Small intestine (tissue), 7 donors: Measurements from ENCODE around the gene TOR2A. TPM values are rescaled to one million over a fixed set of nuclear protein-coding genes. Genes with fewer than 3 reads are reported as not detected.
A peak's percentile ranks its signal among the peaks of the same experiment; 100 is the strongest.

Source experiments
- DNase-seq, 2 donors: peaks; one replicate each; pipeline versions ENCODE4 v3.0.0 to v3.0.0-alpha.2; 2013
- FAIRE-seq: peaks from 2 replicates; lab custom pipeline; 2012; peaks lifted over from hg19 to GRCh38; lab: Jason Lieb, UNC
- H3K27ac ChIP-seq, 3 donors: one replicate each; pipeline ENCODE4 v1.5.1; 2013; ENCODE audit warnings: low read length in 2 of 3, mild to moderate bottlenecking in 2 of 3, control low read depth in 1 of 3, inconsistent platforms in 1 of 3, low read depth in 1 of 3, moderate library complexity in 1 of 3
- H3K27me3 ChIP-seq, 3 donors: one replicate each; pipeline ENCODE4 v1.6.1; 2013; ENCODE audit warnings: low read length in 3 of 3, inconsistent platforms in 1 of 3; ENCODE audit not compliant: control insufficient read depth in 3 of 3, insufficient read depth in 3 of 3
- H3K36me3 ChIP-seq, 3 donors: one replicate each; pipeline ENCODE4 v1.6.1; 2013; ENCODE audit warnings: low read length in 3 of 3, inconsistent platforms in 1 of 3, low read depth in 1 of 3, mild to moderate bottlenecking in 1 of 3, moderate library complexity in 1 of 3; ENCODE audit not compliant: control insufficient read depth in 3 of 3, insufficient read depth in 2 of 3
- H3K4me1 ChIP-seq, 3 donors: one replicate each; pipeline ENCODE4 v1.6.1; 2013; ENCODE audit warnings: low read length in 2 of 3, inconsistent platforms in 1 of 3, low read depth in 1 of 3, mild to moderate bottlenecking in 1 of 3, moderate library complexity in 1 of 3; ENCODE audit not compliant: control insufficient read depth in 3 of 3, insufficient read depth in 2 of 3
- H3K4me3 ChIP-seq, 3 donors: one replicate each; pipeline ENCODE4 v1.5.1; 2013; ENCODE audit warnings: low read length in 3 of 3, control low read depth in 1 of 3, inconsistent platforms in 1 of 3, low read depth in 1 of 3, mild to moderate bottlenecking in 1 of 3, moderate library complexity in 1 of 3
- H3K9me3 ChIP-seq, 2 donors: one replicate each; pipeline ENCODE4 v1.6.1; 2013; ENCODE audit warnings: low read depth in 1 of 2, low read length in 1 of 2; ENCODE audit not compliant: control insufficient read depth in 2 of 2, insufficient read depth in 1 of 2
- WGBS, 3 donors: extraction: QIAGEN DNeasy Blood & Tissue Kit; methylation state at CpG; one replicate each; pipeline ENCODE4 v1.1.7; 2013; 5-methylcytosine and 5-hydroxymethylcytosine counted together
- polyA plus RNA-seq, 4 donors: library from polyadenylated mRNA; stranded (reverse) in 3 of 4; unstranded in 1 of 4; fragments of 200-250 nt in 3 of 4; fragments of 120-200 nt in 1 of 4; gene quantifications; one replicate each; pipeline versions ENCODE4 v1.2.1 to v1.2.3, GENCODE V29; 2013
- donor health status: healthy with polysubstance abuse.
- donor health status: control.
- donor health status: control.
- donor health status: Bipolar disorder and iron deficiency.
- donor health status: healthy.

The TOR2A gene
- polyA plus RNA-seq, 4 donors = 13.2 to 24.0 (median 21.1) TPM

GRCh38 chr9:127771570-127772189, 36.6 kb upstream of the TOR2A start:
- Histone ChIP-seq H3K27me3 (peaks cover 0 to 27% (median 0%) of the 10 kb centered on the region in 3 donors), H3K9me3 (no peaks in the 10 kb centered on the region), H3K4me1 (peaks cover 0 to 16% (median 2%) of the 10 kb centered on the region in 3 donors), H3K4me3 (peak overlapping the region in 2 of 3 donors; percentile 46 to 50), H3K27ac (peak overlapping the region in 1 of 3 donors; percentile 29), H3K36me3 (no peaks in the 10 kb centered on the region)
- 2 to 6% (median 5%) methylated on average over 18 to 19 of the region's 19 CpGs for WGBS, 3 donors
- no peak for FAIRE-seq
- no peak for DNase-seq

DNA sequence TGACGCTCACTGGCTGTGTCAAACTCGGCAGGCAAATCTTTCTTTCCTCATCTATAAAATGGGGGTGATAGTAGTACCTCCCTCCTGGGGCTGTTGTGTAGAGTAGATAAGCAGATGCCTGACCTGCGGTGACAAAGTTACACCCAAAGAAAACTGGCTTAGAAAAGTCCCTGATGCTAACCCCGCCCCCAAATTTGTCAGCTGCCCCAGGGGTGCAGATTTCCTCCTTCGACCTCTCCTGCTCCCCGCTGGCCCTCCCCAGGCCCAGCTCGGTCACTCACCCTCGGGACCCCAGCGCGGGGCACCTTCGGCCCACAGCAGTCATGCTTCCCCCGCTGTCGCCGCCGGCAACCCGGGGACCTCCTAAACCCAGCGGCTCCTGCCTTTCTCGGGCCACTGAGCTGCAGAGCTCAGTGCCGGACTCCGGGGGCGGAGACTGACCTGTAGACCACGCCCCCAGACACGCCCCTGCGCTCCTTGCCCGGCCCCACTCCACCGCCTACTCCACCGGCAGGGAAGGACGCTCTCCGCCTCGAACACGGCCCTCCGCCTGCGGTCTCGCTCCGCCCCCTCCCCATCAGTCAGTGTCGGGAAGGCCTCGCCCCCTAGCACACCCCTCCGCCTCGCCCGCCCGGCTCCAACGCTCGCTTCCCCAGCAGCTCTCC, 35.9 kb upstream of the TOR2A start:
- Histone ChIP-seq H3K27me3 (peaks cover 0 to 24% (median 0%) of the 10 kb centered on the region in 3 donors), H3K4me3 (peak overlapping the region; percentile 38 to 50 (median 46)), H3K4me1 (peaks cover 0 to 16% (median 2%) of the 10 kb centered on the region in 3 donors), H3K9me3 (no peaks in the 10 kb centered on the region), H3K27ac (peak overlapping the region in 1 of 3 donors; percentile 77), H3K36me3 (no peaks in the 10 kb centered on the region)
- peak; percentile 96 to 98 for DNase-seq
- FAIRE-seq = no peak
- WGBS, 3 donors = 1 to 2% (median 2%) methylated on average over 37 to 43 of the region's 43 CpGs

DNA sequence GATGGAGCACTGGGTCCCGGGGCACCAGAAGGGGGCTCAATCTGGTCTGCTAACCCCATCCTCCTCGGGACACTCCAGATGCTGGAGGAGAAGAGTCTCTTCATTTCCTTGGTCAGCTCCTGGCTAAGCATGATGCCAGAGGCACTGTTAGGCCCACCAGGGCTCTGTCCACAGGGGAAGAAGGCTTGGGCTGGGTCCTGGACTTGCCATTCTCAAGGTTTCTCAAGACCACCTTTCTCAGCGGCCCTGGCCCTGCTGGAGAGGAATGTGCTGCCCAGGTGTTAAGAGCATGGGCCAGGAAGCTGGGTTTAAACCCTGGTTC, 35.5 kb upstream of the TOR2A start:
- no peaks in the 10 kb centered on the region for H3K36me3 ChIP-seq
- no peaks in the 10 kb centered on the region for H3K9me3 ChIP-seq
- peaks cover 0 to 24% (median 0%) of the 10 kb centered on the region in 3 donors for H3K27me3 ChIP-seq
- H3K4me1 ChIP-seq = peaks cover 0 to 16% (median 2%) of the 10 kb centered on the region in 3 donors
- DNase-seq (no peak), FAIRE-seq (no peak)
- H3K4me3 ChIP-seq = peak overlapping the region in 2 of 3 donors; percentile 46 to 50
- 33 to 50% (median 42%) methylated on average over 3 of the region's 3 CpGs for WGBS, 3 donors
- peak overlapping the region in 2 of 3 donors; percentile 39 to 77 for H3K27ac ChIP-seq

- FAIRE-seq = no peak
Observed at GRCh38 chr9:127769929-127770582, 35.0 kb upstream of the TOR2A start.

GRCh38 chr9:127769101-127769500, 34.0 kb upstream of the TOR2A start:
- Histone ChIP-seq H3K4me1 (peaks cover 0 to 16% (median 2%) of the 10 kb centered on the region in 3 donors), H3K27me3 (peaks cover 0 to 26% (median 0%) of the 10 kb centered on the region in 3 donors), H3K27ac (peak overlapping the region in 1 of 3 donors; percentile 59), H3K36me3 (no peaks in the 10 kb centered on the region), H3K4me3 (no peak overlapping the region), H3K9me3 (no peaks in the 10 kb centered on the region)
- DNase-seq (no peak), FAIRE-seq (no peak)
- WGBS, 3 donors = 91 to 96% (median 93%) methylated on average over 5 of the region's 5 CpGs

More at GRCh38 chr9:127769929-127770582, 35.0 kb upstream of the TOR2A start:
- Histone ChIP-seq H3K27ac (peak overlapping the region in 2 of 3 donors; percentile 39 to 77), H3K4me3 (peak overlapping the region in 1 of 3 donors; percentile 50), H3K4me1 (peaks cover 0 to 16% (median 2%) of the 10 kb centered on the region in 3 donors), H3K9me3 (no peaks in the 10 kb centered on the region), H3K27me3 (peaks cover 0 to 25% (median 0%) of the 10 kb centered on the region in 3 donors), H3K36me3 (no peaks in the 10 kb centered on the region)
- WGBS, 3 donors = 53 to 62% (median 57%) methylated on average over 4 of the region's 4 CpGs
- no peak for DNase-seq

- H3K4me3 ChIP-seq = no peak overlapping the region
- peaks cover 0 to 27% (median 0%) of the 10 kb centered on the region in 3 donors for H3K27me3 ChIP-seq
- FAIRE-seq = no peak
- WGBS, 3 donors = 72 to 80% (median 73%) methylated on average over 8 of the region's 8 CpGs
- no peaks in the 10 kb centered on the region for H3K36me3 ChIP-seq
- peak overlapping the region in 2 of 3 donors; percentile 36 to 71 for H3K27ac ChIP-seq
- no peak for DNase-seq
- no peaks in the 10 kb centered on the region for H3K9me3 ChIP-seq
- peaks cover 0 to 16% (median 2%) of the 10 kb centered on the region in 3 donors for H3K4me1 ChIP-seq
Observed at GRCh38 chr9:127768698-127769097, 33.6 kb upstream of the TOR2A start.

DNA sequence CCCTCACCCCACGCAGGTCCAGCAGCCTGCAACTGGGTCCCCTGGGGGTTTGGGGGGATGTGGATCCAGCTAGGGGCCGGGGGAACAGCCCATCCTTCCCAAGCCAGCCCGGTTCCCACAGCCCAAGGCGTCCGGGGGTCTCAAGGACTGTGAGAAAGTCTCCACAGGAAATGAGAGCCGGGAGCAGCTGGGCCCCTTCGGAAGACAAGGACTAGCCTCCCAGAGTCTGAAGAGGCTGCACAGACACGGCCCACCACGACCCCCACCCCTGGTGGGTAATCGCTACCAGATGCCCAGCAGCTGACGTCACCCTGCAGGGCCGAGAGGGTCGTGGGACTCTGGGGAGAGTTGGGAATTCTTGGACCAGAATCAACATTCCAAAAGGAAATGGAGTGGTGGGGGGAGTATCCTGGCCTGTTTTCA, 32.8 kb upstream of the TOR2A start:
- no peak for FAIRE-seq
- Histone ChIP-seq H3K4me3 (no peak overlapping the region), H3K27me3 (peaks cover 0 to 29% (median 0%) of the 10 kb centered on the region in 3 donors), H3K9me3 (no peaks in the 10 kb centered on the region), H3K36me3 (no peaks in the 10 kb centered on the region), H3K27ac (peak overlapping the region; percentile 13 to 71 (median 36)), H3K4me1 (peaks cover 0 to 16% (median 2%) of the 10 kb centered on the region in 3 donors)
- 47 to 56% (median 55%) methylated on average over 13 of the region's 13 CpGs for WGBS, 3 donors
- no peak for DNase-seq

GRCh38 chr9:127767410-127767809, 32.3 kb upstream of the TOR2A start:
- Histone ChIP-seq H3K27ac (peak overlapping the region in 2 of 3 donors; percentile 1 to 71), H3K4me1 (peaks cover 0 to 16% (median 2%) of the 10 kb centered on the region in 3 donors), H3K9me3 (no peaks in the 10 kb centered on the region), H3K27me3 (peaks cover 0 to 34% (median 0%) of the 10 kb centered on the region in 3 donors), H3K4me3 (no peak overlapping the region), H3K36me3 (no peaks in the 10 kb centered on the region)
- WGBS, 3 donors = 51 to 64% (median 58%) methylated on average over 3 of the region's 3 CpGs
- DNase-seq = no peak
- FAIRE-seq = no peak
